GM21825 (cell line): ENCODE data around the gene ICAM1.

ENCODE experiments used
- ATAC-seq: cut with Tn5 transposase; IDR thresholded peaks from one replicate; pipeline ENCODE4 v1.9.1; 2021; ENCODE audit warnings: mild to moderate bottlenecking, moderate library complexity; ENCODE audit not compliant: unreplicated experiment

Gene ICAM1

DNA sequence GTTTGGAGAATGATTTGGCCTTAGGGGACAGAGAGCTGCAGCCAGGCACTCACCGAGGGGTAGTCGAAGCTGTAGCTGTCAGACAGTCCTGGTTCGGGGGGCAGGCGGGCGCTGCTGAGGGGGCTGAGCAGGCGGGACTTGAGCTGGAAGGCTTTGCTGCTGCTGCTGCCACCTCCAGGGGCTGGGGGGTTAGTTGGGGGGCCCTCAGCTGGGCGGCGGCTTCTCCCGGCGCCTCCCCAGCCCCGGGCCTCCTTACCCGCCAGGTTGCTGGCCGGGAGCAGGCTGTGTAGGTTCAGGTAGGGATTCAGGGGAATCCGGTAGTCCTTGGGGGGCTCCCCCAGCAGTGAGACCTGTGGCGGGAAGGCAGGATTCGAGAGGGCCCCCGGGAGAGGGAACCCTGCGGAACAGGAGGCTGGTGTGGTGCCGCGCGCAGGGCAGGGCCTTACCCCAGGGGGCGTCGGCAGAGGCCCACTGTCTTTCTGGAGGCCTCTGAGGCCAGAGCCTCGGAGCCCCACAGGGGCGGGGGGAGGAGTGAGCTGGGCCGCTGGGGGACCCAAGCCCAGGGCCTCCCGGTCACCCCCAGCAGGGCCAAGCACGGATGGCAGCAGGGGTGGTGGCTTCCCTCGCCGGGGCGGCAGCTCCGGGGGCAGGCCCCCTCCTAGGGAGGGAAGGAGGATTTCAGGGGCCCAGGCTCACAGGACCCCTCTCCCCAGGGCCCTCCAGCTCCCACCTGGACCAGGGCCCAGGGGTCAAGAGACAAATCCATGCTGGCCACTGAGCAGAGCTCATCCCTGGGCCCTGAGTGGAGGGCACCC, 49.9 kb downstream of the ICAM1 start:
- ATAC-seq: no peak

GRCh38 chr19:10321417-10321797, 50.5 kb downstream of the ICAM1 start:
- no peak for ATAC-seq

DNA sequence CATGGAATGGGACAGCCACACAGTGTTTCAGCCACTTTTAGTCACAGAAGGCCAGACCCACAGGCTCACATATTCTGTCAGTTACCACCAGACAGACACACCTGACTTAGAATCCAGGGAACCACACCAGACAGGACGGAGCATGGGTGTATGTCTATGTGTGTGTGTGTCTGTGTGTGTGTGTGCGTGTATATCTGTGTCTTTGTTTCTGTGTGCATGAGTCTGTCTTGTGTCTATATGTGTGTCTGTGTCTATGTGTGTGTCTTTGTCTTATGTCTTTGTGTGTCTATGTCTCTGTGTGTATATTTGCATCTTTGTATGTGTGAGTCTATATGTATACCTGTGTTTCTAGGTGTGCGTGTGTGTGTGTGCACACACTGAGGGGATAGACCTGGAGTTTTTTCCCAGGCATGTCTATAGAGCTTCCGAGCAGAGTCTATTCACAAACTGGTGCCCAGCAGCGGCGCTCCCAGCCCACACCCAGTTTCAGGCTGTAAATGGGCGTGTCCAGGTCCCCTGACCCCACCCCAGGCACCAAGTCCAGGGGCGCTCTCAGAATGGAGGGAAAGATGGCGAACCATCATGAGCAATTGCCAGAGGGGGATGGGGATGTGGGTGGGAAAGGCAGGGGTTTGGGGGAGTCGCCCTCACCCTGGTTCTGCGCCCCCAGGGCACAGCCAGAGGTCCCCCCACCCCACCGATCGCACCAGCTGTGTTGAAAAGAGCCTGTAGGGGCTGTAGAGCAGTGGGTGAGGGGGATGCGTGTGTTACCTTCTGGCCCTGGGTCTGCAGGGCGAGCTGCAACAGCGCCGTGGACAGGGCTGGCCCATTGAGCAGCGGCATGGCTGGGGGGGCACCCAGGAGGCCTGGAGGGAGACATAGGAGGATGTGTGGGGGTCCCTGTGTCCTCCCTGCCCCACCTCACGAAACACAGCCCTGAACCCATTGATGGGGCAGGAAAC, 51.2 kb downstream of the ICAM1 start:
- ATAC-seq: no peak

DNA sequence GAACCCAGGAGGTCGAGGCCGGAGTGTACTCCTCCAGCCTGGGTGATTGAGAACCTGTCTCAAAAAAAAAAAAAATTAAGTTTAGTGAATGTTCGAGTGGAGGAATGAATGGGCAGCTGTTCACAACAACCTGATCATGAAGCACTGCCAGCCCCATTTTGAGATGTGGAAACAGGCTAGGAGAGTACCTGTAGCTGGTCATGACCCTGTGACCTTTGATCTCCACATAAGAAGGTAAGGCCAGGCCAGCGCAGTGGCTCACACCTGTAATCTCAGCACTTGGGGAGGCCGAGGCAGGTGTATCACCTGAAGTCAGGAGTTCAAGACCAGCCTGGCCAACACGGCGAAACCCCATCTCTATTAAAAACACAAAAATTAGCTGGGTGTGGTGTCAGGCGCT, 54.8 kb downstream of the ICAM1 start:
- no peak for ATAC-seq

GRCh38 chr19:10327793-10328192, 56.9 kb downstream of the ICAM1 start:
- no peak for ATAC-seq

- ATAC-seq: no peak
Measured at GRCh38 chr19:10328558-10329429, 57.9 kb downstream of the ICAM1 start.

DNA sequence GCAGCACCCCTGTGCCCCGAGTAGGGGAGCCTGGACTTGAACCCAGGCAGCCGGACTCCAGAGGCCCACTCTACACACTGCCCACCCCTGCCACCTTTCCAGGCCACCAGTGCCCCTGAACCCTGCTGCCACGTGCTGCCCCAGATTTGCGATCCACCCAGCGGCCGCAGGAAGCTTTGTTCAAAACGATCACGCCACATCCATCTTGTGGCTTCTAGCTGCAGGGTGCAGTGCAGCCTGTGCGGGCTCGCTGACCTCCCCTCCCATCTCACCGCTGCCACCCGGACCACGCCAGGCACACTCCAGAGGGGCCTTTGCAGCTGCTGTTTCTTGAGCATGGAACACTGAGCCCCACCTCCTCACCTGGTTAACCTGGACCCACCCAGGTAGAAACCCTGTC, 58.6 kb downstream of the ICAM1 start:
- ATAC-seq: no peak

GRCh38 chr19:10332158-10332964, 61.4 kb downstream of the ICAM1 start:
- no peak for ATAC-seq

DNA sequence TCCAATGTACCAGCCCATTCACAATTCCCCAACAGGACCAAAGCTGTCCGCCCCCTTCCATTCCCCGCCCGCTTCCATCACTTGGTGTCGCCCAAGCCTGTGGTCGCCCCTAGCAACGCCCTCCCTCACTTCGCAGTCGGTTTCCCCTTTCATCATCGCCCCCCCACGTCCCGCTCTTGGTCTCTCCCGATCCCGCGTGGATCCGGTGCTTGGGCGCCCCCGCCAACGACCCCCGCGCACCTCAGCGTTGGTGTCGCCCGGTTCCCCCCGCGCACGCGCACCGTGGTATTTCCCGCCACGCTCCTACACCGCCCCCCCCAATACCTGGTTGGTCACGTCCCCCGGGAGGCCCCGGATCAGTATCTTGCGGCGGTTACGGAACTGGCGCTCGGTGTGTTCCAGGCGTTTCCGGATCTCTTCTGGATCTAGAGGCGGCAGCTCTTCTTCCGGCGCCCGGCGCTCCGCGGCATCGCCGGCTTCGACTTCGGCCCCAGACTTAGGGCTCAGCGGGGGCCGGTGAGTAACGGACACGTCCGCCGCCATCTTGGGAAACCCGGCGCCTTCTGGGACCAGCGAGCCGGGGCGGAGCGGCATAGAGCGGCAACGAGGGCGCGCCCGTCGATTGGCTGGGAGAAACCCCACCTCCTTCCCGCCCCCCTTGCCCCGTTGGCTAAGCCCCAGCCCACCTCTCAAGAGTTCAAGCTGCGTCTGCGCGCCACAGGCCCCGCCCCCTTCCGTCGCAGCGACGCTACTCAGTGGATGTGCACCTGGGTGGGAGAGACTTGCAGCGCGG, 62.2 kb downstream of the ICAM1 start, which contains the start of gene RAVER1:
Gene RAVER1 (minus strand): TSS at position 565 of the 793 bp plus-strand sequence. CDS start 22 bp downstream, at position 543.
- peak; percentile 60 for ATAC-seq

GRCh38 chr19:10333758-10334587, 63.1 kb downstream of the ICAM1 start:
- ATAC-seq: no peak

GRCh38 chr19:10334588-10335351, 63.9 kb downstream of the ICAM1 start:
- no peak for ATAC-seq

DNA sequence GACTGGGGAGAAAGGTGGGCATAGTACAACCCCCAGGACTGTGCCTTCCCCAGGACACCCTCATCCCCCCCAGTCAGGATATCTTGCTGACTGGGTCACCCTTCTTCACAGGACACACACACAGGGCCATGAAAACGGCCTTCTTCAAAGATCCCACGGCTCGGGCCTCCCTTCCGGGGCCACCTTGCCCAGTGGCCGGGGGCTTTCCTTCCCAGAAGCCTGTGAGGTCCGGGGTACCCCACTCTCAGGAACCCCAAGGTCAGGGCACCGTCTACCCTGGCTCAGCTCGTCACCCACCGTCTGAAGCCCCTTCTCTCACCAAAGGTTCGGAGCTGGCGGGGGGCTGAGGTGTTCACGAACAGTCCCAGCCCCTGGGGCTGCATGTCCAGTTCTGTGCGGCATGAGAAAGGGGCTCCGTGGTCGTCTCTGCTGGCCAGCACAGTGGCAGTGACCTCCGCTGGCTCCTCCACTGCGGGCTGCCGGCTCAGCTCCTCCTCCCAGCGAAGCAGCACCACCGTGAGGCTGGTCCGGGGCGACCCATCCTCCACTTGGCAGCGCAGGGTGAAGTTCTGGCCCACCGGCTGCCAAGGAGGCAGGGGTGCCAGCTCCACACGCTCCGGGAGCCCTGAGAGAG, 64.5 kb downstream of the ICAM1 start:
- ATAC-seq: no peak
